Activated effector memory CD4-positive, alpha-beta T cell treated with anti-CD3 and anti-CD28 coated beads, Interleukin-2, amount 50 U/mL, for 16 hours (primary cell): ENCODE results near the gene ANXA3.
"Not testable (repeated sequence)": the region's sequence is repeated elsewhere in the genome, so short reads cannot be mapped to it uniquely, and the experiment has no call there.

Source experiments
- DNase-seq: peaks from one replicate; pipeline ENCODE4 v3.0.0-alpha.2; 2020

The ANXA3 gene

GRCh38 chr4:78551420-78552351 is at the start of gene ANXA3:
ANXA3 (plus strand) TSS chr4:78551770; CDS start chr4:78554474, 2,704 bp downstream.
- DNase-seq: no peak

DNA sequence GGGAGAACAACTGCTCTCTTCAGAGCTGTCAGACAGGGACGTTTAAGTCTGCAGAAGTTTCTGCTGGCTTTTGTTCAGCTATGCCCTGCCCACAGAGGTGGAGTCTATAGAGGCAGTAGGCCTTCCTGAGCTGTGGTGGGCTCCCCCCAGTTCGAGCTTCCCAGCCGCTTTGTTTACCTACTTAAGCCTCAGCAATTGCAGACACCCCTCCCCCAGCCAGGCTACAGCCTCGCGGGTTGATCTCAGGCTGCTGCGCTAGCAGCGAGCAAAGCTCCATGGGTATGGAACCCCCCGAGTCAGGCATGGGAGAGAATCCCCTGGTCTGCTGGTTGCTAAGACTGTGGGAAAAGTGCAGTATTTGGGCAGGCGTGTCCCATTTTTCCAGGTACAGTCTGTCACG is 45.3 kb upstream of the ANXA3 start:
- DNase-seq: not testable (repeated sequence)

DNA sequence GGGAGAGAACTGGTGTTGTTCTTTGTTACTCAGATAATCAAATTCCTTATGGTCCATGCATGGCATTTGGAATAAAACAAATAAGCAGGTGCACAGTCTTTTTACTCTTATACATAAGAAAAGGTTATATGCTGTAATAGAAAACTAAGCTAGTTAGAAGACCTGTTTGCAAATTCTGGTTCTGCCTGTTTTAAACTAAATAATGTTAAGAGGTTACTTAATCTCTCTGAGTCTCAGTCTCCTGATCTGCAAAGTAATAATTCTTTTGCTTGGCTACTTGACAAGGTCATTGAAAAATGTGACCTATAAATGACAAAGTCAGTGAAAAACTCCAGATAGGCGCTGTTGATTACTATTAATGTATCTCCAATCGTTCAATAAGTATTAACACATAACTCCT is 42.5 kb upstream of the ANXA3 start:
- DNase-seq: no peak

DNA sequence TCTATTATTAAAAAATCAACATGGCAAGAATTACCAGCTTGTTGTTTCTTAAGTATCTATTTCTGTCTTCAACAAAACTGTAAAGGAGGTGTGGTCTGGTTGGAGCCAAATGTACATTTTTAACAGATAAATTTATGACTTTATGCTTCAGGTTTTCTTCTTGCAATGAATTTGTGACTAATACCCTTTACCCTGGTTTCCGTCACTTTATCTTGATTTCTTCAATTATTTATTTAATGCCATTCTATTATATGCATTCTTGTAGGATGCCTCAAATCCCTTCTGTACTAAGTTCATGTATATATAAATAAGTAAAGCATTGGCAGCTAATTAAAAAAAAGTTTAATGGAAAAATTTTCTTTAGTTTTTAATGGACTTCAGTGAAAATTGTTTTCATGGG is 41.5 kb upstream of the ANXA3 start:
- DNase-seq: no peak

- DNase-seq: no peak
Observed at GRCh38 chr4:78510681-78511080, 40.9 kb upstream of the ANXA3 start.

DNA sequence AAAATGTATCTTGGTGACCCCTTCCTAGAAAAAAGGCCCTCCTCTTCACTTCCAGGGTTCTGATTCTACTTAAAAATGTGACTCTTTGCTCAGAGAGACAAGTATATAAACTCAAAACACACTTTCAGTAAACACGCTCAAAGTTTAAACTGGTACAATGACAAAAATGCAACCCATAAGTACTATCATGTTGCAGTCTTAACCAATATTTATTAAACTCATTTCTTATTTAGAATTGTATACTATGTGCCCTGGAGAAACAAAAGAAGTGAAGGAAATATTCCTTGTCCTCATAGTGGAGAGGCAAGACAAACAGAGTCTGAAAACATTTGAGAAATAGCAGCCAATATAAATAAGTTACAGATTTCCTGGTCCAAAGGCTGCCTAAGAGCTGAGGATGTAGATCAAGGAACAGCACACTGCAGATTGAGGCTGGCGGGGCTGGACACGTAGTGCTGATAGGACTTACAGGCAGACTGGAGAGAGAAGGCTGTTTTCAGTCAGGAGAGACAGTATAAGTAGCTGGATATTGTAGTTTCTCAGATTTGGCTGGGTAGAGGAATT is 39.1 kb upstream of the ANXA3 start:
- no peak for DNase-seq

GRCh38 chr4:78513411-78513975 is 38.1 kb upstream of the ANXA3 start:
- DNase-seq: no peak

GRCh38 chr4:78517050-78517652 is 34.4 kb upstream of the ANXA3 start:
- no peak for DNase-seq

GRCh38 chr4:78518561-78518960 is 33.0 kb upstream of the ANXA3 start:
- DNase-seq: no peak

GRCh38 chr4:78519962-78520361 is 31.6 kb upstream of the ANXA3 start:
- no peak for DNase-seq

GRCh38 chr4:78520808-78521226 is 30.8 kb upstream of the ANXA3 start:
- no peak for DNase-seq

DNA sequence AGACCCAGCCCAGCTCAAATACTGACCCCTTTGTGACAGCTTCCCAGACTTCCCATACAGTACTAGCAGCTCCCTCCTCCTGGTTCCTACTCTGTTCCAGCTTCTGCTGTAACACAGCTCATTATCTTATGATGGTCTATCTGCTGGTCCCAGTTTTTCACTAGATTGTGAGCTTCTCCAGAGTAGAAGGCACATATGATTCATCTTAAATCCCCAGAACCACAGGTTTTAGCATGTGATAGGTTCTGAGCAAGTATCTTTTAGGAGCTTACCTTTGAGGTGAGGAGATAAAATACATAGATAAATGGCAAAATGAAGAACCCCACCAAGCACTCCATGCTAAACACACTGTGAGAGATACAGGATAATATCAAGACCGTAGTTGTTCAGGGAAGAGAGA is 27.6 kb upstream of the ANXA3 start:
- DNase-seq: no peak

DNA sequence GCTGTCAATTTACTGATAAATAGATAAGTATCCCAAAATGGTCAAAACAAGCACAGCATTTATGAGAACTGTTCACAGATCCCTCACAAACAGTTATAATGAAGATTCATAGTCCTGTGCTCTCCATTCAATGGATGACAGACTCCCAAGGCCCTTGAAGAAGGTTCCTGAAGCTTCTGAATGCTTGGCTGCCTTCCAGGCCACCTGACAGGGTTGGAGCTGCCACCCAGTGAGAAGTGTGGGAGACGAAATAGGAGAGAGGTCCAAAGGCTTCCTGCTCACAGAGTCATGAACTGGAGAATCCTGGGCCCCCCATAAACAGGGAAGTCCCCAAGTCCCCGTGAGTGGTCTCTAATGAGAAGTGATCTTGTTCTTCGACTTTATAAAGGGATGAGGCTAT is 26.0 kb upstream of the ANXA3 start:
- DNase-seq: no peak

DNA sequence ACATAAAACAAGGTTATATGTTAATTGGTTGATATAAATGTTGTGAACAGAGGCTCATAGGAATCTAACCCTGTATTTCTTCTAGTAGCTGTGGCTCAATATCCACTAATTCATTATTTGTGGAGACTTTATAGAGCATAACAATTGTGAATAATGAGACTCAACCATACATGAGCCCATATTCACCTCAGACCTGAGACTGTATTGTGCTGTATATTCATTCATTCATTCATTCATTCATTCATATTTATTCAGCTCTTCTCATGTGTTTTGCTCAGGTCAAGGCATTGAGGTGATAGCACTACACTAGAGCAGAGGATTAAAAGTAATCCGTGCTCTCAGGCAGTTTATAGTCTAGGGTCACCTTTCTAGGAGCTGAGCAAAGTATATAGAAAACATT is 24.5 kb upstream of the ANXA3 start:
- no peak for DNase-seq

GRCh38 chr4:78527555-78527954 is 24.0 kb upstream of the ANXA3 start:
- DNase-seq: no peak

DNA sequence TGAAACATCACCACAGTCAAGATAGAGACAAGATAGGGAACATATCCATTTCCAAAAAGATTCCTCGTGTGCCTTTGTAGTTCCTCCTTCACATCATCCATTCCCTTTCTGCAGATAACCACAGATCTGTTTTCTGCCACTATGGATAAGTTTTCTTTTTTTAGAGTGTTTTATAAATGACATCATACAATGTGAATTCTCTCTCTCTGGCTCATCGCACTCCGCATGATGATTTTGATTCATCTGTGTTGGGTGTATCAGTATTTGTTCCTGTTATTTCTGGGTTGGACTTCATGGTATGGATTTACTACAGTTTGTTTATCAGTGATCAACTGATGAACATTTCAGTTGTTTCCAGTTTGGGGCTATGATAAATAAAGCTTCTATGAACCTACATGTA is 23.2 kb upstream of the ANXA3 start:
- DNase-seq: no peak

- no peak for DNase-seq
Observed at GRCh38 chr4:78529569-78530209, 21.9 kb upstream of the ANXA3 start.

DNA sequence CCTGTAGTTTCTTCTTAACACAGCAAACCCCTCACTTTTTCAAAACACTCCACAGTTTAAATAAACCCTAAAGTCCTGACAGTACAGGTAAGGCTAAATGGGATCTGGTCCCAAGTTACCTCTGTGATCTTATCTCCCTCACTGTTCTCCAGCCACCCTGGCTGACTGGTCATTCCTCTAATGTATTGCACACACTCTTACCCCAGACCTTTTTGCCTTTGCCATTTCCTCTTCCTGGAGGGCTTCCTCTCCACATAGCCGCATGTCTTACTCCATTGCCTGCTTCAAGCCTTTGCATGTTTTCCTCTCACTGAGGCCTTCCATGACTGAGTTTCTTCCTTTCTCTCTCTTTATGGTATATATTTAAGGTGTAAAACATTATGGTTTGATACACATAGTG is 19.5 kb upstream of the ANXA3 start:
- no peak for DNase-seq

DNA sequence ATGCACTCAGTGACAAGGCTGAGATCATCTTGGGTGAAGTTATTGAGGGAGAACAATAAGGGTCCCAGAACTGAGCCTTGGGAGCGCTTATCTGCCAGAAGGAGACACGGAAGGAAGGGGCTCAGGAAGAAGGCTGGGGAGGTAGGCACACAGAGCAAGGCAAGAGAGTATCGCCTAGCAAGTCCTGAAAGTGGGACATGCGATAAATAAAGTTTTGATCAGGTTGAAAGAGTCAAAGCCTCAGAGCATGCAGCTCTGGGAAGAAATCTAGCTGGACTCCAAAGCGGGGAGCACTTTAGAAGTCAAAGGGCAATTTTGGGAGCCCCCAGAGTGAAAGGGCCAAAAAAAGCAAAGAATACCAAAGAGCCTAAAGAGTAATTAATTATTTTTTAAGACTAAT is 17.7 kb upstream of the ANXA3 start:
- no peak for DNase-seq

DNA sequence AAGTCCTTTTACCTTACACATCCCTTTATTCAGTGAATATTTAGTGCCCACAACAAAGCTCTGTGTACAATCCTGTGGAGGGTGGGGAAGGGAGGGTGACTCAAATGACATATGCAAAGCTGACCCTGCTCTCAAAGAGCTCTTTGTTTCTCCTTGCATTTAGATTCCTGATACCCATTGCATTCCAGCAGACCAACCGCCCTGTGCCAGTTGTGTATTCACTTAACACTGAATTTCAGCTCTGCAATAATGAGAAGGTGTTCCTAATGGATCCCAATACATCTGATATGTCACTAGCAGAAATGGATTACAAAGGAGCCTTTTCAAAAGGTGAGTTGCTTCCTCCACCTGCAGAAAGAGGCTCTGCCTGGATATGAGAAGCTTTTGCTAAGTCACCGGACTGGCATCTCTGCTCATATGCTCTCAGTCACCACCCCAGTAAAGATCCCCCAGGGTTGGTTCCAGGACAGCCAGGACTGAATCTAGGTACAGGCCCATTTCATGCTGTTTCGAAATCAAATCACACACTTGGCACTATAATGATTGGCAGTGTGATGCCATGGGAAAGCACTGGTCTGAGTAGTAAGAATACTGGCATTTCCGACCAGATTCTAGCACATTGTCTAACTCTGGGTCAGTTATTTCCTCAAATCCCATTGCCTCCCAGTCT is 17.1 kb upstream of the ANXA3 start:
- no peak for DNase-seq

GRCh38 chr4:78542373-78542772 is 9.2 kb upstream of the ANXA3 start:
- DNase-seq: no peak

DNA sequence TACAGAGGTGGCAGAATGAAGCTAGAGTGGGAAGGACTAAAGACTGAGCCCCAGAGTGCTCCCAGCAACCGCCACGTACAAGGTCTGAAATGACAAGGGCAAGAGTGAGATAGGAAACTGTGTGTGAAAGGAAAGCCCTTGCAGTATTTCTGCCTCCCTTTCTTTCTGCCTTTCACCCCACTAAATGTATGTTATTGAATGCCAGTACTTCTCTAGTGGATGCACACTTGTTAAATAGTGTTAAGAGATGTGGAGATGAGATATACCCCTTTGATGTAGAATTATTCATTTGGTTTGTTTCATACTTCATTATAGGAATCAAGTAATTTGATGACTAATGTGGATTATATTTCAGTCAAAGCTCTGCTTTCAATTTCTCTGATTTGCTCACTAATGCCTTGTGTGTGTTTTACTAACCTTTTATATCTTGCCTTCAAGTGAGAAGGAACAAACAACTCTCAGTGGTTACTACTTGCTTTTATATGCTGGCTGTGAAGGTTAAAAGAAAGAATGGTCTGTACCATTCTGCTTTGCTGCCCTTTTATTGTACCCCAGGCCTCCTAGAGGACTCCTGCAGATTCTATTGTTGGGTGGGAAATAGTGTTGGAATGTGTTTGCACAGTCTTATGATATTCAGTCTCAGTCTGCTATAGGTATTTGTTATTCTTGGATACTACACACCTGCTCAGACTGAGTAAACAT is 8.0 kb upstream of the ANXA3 start:
- no peak for DNase-seq
